ENCODE measurements around the gene TMEFF2. TPM values are rescaled to one million over a fixed set of nuclear protein-coding genes. Genes with fewer than 3 reads are reported as not detected.

TMEFF2 gene
- total RNA-seq, 1 experiment from 2014 or later, result 2.2 TPM

DNA sequence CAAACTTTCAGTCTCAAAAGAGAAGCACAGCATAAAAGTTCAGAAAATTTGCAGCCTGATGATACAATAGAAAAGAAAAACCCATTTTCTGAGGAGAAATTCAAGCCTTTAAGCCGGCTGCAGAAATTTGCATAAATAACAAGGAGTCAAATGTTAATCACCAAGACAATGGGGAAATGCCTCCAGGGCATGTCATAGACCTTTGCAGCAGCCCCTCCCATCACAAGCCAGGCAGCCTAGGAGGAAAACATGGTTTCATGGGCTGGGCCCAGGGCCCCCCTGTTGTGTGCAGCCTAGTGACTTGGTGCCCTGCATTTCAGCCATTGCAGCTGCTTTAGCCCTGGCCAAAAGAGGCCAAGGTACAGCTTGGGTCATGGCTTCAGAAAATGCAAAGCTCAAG is 293.7 kb downstream of the TMEFF2 start:
- no peaks in the 10 kb centered on the region for H3K36me3 ChIP-seq
- peaks cover 9% of the 10 kb centered on the region for H3K9me3 ChIP-seq
- H3K27me3 ChIP-seq, result no peaks in the 10 kb centered on the region
- no peak overlapping the region for H3K4me3 ChIP-seq
- DNase-seq, result no peak

DNA sequence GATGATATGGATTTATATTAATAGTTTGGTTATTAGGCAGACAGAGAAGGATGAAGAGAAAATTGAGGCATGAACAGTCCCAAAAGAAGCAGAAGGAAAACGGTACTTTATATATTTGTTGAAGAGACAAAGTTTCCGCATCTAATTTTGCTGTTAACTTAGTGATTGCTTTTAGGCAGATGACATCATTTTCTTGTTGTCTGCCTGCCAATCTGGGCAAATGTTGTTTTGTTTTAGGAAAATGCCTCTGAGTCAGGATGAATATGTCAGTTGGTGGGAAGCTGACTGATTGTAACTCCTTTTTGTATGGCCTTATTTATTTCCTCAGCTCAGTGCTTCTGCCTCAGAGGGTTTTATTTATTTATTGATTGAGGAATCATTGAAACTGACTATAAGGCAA is 295.3 kb downstream of the TMEFF2 start:
- peak; percentile 72 for DNase-seq
- no peaks in the 10 kb centered on the region for H3K36me3 ChIP-seq
- no peaks in the 10 kb centered on the region for H3K27me3 ChIP-seq
- H3K4me3 ChIP-seq, result no peak overlapping the region
- H3K9me3 ChIP-seq, result peaks cover 9% of the 10 kb centered on the region
